ENCODE data around the gene PTPRN2. TPM values are rescaled to one million over a fixed set of nuclear protein-coding genes. Genes with fewer than 3 reads are reported as not detected.

Gene PTPRN2
- total and polyA plus RNA-seq, 2 donors (not counting 1 experiment from before 2014, with no cell fraction given): 0.54 to 1.2 TPM

- Histone ChIP-seq H3K4me1 (ENCODE audit: control insufficient read depth, extremely low read depth, insufficient read depth, low read length) (no peaks in the 10 kb centered on the region), H3K36me3 (ENCODE audit: control insufficient read depth, insufficient read depth, low read length) (no peaks in the 10 kb centered on the region), H3K9ac (ENCODE audit: insufficient read depth, low read length) (no peak overlapping the region), H3K4me2 (ENCODE audit: extremely low read depth, insufficient read depth, low read length) (no peak overlapping the region), H4K20me1 (ENCODE audit: control insufficient read depth, extremely low read depth, insufficient read depth, low read length) (no peaks in the 10 kb centered on the region), H3K27ac (ENCODE audit: insufficient read depth, low read length) (no peak overlapping the region), H3K9me3 (ENCODE audit: control insufficient read depth, insufficient read depth, low read depth, low read length) (no peaks in the 10 kb centered on the region), H2AFZ (ENCODE audit: low read length) (no peak overlapping the region), H3K4me3 (replicated peaks in 1 of 4; ENCODE audit: control extremely low read depth in 1 of 4, insufficient read depth in 1 of 4, low read depth in 3 of 4, low read length in 4 of 4) (no peak overlapping the region), H3K27me3 (ENCODE audit: control insufficient read depth, insufficient read depth, low read length) (no peaks in the 10 kb centered on the region), H3K79me2 (ENCODE audit: control insufficient read depth, insufficient read depth, low read length) (no peaks in the 10 kb centered on the region)
- TF ChIP-seq EZH2 (IDR thresholded peaks at IDR 0.05; ENCODE audit: low read length, missing control alignments): no peak
- TF ChIP-seq CTCF (conservative IDR thresholded peaks at IDR 0.05 in 1 of 2, IDR thresholded peaks at IDR 0.05 in 1 of 2; ENCODE audit: low read depth in 1 of 2, low read length in 2 of 2): no peak
- DNase-seq (ENCODE audit: low read depth in 2 of 2): no peak
Measured at GRCh38 chr7:157856873-157857577, 730.6 kb downstream of the PTPRN2 start.

DNA sequence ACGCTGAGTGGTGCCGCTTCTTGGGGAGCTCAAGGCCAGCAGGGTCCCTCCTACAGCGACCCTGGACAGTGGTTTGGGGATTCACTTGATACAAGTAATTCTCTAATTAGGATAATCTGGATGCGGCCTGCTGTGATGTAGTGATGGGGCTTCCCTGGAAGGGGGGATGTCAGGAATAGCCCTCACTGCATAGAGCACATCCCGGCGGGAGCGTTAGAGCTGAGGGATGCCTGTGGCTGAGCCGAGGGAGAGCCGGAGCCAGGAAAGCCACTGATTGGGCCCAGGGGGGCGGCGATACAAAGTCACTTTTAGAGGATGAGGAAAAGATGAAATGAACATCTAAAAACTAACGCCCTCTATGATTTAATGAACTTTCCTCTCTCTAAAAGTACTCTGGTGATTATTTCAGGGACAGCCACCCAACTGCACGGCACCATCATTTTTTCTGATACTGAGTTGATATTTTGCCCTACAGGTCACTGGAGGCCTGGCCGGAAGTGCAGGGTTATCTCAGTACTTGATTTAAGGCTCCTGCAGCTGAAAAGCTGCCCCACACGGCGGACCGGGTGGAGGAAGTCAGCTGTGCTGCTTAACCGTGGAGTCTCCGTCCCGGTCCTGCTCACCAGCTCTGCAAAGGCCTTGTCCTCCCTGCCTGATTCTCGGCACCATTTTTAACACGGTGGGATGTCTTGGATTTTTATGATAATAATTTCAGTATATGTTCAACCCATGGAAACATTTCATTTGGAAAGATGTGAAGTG lies 732.0 kb downstream of the PTPRN2 start:
- Histone ChIP-seq H2AFZ (ENCODE audit: low read length) (no peak overlapping the region), H3K9me3 (ENCODE audit: control insufficient read depth, insufficient read depth, low read depth, low read length) (no peaks in the 10 kb centered on the region), H3K27me3 (ENCODE audit: control insufficient read depth, insufficient read depth, low read length) (no peaks in the 10 kb centered on the region), H4K20me1 (ENCODE audit: control insufficient read depth, extremely low read depth, insufficient read depth, low read length) (no peaks in the 10 kb centered on the region), H3K79me2 (ENCODE audit: control insufficient read depth, insufficient read depth, low read length) (no peaks in the 10 kb centered on the region), H3K36me3 (ENCODE audit: control insufficient read depth, insufficient read depth, low read length) (no peaks in the 10 kb centered on the region), H3K4me2 (ENCODE audit: extremely low read depth, insufficient read depth, low read length) (no peak overlapping the region), H3K4me3 (replicated peaks in 1 of 4; ENCODE audit: control extremely low read depth in 1 of 4, insufficient read depth in 1 of 4, low read depth in 3 of 4, low read length in 4 of 4) (no peak overlapping the region), H3K9ac (ENCODE audit: insufficient read depth, low read length) (no peak overlapping the region), H3K4me1 (ENCODE audit: control insufficient read depth, extremely low read depth, insufficient read depth, low read length) (no peaks in the 10 kb centered on the region), H3K27ac (ENCODE audit: insufficient read depth, low read length) (no peak overlapping the region)
- no peak for DNase-seq (ENCODE audit: low read depth in 2 of 2)
- TF ChIP-seq CTCF (conservative IDR thresholded peaks at IDR 0.05 in 1 of 2, IDR thresholded peaks at IDR 0.05 in 1 of 2; ENCODE audit: low read depth in 1 of 2, low read length in 2 of 2) (no peak), EZH2 (IDR thresholded peaks at IDR 0.05; ENCODE audit: low read length, missing control alignments) (no peak)

- TF ChIP-seq EZH2 (IDR thresholded peaks at IDR 0.05; ENCODE audit: low read length, missing control alignments) (no peak), CTCF (conservative IDR thresholded peaks at IDR 0.05 in 1 of 2, IDR thresholded peaks at IDR 0.05 in 1 of 2; ENCODE audit: low read depth in 1 of 2, low read length in 2 of 2) (no peak)
- Histone ChIP-seq H3K79me2 (ENCODE audit: control insufficient read depth, insufficient read depth, low read length) (no peaks in the 10 kb centered on the region), H2AFZ (ENCODE audit: low read length) (no peak overlapping the region), H3K9ac (ENCODE audit: insufficient read depth, low read length) (no peak overlapping the region), H3K27ac (ENCODE audit: insufficient read depth, low read length) (no peak overlapping the region), H3K27me3 (ENCODE audit: control insufficient read depth, insufficient read depth, low read length) (no peaks in the 10 kb centered on the region), H3K4me2 (ENCODE audit: extremely low read depth, insufficient read depth, low read length) (no peak overlapping the region), H3K9me3 (ENCODE audit: control insufficient read depth, insufficient read depth, low read depth, low read length) (no peaks in the 10 kb centered on the region), H3K4me3 (replicated peaks in 1 of 4; ENCODE audit: control extremely low read depth in 1 of 4, insufficient read depth in 1 of 4, low read depth in 3 of 4, low read length in 4 of 4) (no peak overlapping the region), H3K36me3 (ENCODE audit: control insufficient read depth, insufficient read depth, low read length) (no peaks in the 10 kb centered on the region), H4K20me1 (ENCODE audit: control insufficient read depth, extremely low read depth, insufficient read depth, low read length) (no peaks in the 10 kb centered on the region), H3K4me1 (ENCODE audit: control insufficient read depth, extremely low read depth, insufficient read depth, low read length) (no peaks in the 10 kb centered on the region)
- DNase-seq (ENCODE audit: low read depth in 2 of 2): no peak
Measured at GRCh38 chr7:157855016-157855415, 732.6 kb downstream of the PTPRN2 start.

Measured in fibroblast of lung (primary cell).